NCI-H2196 (cell line): Measurements from ENCODE around the gene ADCY9.
"Not testable (repeated sequence)": the region's sequence is repeated elsewhere in the genome, so short reads cannot be mapped to it uniquely, and the experiment has no call there.

Source experiments
- DNase-seq: peaks from one replicate; lab custom pipeline; 2025; ENCODE audit not compliant: unreplicated experiment; lab: John Stamatoyannopoulos, UW

The ADCY9 gene

DNA sequence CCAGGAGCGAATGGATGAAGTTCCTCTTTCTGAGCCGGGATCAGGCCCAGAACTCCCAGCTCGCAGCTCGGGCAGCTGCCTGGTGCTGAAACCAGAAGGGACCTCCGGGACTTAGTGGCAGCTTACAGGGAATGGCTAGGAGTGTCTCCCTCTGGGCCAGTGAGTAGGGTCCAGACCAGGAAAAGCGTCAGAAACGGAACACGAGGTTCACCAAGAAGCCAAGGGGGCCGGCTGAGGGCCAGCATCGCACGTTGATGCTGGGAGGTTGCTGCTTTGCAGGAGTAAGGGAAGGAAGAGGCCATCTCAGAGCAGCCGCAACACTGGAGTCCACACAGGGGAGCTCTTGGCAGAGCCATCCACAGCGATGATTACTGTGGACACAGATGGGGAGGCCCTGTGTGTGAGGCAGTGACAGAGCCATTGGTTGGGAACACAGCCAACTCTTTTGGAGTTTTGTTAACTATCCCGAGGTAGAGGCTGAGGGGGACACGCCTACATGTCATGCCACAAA is 161.8 kb downstream of the ADCY9 start:
- DNase-seq, result no peak

DNA sequence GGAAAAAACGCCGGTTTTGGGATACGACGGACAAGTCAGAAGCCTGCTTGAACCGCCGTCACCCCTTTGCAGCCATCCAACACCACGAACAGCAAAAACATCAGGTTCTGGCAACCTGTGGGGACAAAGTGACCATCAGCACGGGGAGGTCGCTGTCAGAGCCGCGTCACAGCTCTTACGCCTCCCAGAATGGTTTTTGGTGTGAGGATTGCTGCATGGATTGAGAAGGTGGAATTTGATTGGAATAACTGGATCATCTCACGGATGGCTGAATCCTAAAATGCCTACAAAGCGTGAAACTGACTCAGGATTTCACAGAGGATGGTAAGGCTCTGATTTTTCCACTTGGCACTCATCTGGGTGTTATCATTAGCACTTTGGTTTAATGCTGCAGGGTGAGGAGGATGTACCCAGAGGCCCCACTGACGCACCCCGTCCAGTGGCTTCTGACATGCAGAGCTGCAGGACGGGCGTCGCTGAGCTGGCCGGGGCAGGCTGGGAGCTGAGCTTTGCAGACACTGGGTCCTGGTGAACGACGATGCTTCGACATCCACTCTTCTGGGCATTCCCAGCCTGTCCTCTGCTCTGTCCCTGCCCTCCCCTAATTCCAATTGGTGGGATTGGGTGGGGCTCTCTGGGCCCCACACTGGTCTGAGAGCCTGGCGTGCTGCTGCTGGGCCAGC is 162.4 kb downstream of the ADCY9 start:
- DNase-seq, result no peak

DNA sequence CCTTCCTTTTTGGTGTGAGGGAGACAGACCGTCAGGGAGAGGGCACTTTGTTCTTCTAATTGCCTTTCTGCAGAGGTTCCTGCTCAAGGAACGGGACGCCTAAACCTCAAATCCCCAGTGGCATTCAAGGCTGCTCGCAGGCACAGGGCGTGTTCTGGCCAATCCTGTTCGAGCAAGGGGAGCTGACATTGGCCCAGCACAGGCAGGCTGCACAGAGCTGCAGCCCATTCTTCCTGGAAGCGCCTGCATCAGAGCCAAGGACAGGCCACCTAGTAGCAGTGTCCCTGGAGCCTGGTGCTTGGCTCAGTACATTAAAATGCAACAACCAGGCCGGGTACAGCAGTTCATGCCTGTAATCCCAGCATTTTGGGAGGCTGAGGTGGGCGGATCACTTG is 163.5 kb downstream of the ADCY9 start:
- no peak for DNase-seq

DNA sequence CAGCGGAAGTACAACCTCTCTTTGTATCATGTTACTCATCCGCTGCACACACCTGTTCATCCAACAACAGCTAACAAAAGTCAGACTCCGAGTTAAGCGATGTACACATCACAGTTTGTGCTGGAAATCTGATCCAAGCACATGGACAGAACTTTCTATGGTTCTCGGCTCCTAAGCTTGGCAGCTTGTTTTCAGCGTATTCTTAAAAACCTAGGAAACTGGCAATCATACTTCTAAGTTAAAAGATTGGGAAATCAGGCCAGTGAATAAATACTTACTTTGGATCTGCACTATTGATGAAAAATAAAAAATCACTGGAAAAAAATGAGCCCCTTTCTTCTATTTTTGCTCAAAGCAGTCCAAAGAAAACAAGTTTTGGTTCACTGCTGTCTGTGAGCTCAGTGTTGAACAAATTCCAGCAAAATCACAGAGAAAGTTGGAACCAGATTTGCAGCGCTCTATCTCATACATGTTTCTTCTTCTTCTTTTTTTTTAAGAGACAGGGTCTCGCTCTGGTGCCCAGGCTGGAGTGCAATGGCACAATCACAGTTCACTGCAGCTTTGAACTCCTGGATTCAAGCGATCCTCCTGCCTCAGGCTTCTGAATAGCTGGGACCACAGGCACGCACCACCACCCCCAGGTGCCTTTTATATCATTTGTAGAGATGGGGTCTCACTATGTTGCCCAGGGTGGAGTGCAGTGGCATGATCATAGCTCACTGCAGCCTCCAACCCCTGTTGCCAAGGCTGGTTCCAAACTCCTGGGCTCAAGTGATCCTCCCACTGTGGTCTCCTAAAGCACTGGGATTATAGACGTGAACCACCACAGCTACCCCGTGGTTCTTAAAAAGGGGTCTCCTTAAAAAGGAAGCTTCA is 164.1 kb downstream of the ADCY9 start:
- DNase-seq, result peak; percentile 29

GRCh38 chr16:3951380-3951779 is 164.9 kb downstream of the ADCY9 start:
- not testable (repeated sequence) for DNase-seq

DNA sequence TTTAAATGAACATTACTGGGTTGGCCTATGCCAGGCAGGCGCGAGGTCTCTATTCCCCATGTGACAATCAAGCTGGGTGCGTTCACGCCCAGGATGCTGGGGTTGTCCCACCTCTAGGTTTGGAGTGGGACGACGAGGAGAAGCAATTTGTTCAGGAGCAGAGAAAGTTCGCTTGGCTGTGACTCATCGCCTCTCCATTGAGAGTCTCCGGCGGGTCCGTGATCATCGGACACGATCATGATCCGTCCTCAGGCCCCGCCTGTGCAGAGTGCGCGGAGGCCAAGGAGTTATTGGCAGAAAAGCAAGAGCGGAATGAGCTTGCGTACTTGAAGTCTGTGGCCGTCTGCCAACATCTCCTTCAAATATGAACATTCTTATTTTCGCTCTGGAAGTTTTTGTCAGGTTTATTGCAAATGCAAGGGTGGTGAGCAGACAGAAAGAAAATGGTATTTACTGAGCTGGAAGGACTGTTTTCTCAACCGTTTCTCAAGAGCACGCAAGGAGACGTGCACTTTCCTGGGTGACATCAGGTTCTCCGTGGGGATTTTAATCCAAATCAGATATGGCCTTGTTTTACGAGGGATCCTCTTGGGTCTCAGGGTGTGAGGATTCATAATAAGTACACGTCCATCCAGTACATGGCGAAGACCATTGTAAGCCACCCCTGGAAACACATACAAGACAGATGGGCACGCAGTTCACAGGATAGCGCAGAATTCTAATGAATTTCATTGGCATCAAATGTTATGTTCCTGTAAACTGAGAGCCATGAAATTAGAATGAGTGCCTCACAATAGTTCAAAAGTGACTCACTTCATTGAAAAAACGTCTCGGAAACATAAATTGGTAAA is 165.7 kb downstream of the ADCY9 start:
- DNase-seq, result peak; percentile 62

- no peak for DNase-seq
Measured at GRCh38 chr16:3949946-3950342, 166.3 kb downstream of the ADCY9 start.

DNA sequence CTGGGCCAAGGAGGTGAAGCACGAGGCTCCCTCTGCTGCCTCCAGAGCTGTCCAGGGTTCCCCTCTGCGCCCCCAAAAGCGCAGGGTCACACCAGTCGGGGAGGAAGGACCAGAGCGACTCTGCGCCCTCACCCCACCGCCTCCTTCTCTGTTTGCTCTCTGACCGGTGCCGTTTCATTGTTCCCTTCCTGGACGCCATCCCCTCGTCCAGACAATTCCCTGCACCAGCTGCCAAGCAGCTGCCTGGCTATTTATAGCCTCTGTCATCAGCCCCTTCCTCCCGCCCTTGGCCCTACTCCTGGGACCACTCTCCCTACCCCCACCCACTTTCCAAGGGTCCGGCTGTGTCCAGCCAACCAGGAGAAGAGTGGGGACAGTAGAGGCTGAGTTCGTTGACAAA is 167.0 kb downstream of the ADCY9 start:
- DNase-seq, result no peak

DNA sequence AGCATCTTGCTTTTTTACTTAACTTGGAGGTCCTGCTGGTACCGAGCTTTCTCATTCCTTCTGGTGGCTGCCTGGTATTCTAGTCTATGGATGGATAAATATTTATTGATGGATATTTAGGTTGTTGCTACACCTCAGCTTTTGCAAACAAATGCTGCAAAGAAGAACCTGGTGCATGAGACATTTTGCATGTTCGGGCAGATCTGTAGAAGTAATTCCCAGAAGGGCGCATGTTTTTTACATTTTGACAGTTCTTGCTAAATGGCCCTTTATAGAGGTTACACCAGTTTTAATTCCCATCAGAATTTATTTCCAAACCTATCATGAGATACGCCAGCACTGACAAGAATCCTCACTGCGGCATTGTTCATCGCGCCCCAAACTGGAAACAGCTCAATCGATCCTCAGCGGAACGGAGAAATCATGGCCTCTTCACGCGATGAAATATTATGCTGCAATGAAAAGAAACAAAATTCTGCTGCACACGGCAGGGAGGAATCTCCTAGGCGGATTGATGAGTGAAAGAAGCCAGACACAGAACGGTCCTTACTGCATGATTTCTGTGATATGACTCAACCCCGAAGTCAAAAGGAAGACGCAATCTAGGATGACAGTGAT is 167.8 kb downstream of the ADCY9 start:
- no peak for DNase-seq

GRCh38 chr16:3946604-3947180 is 169.6 kb downstream of the ADCY9 start:
- no peak for DNase-seq

GRCh38 chr16:3945751-3946603 is 170.3 kb downstream of the ADCY9 start:
- DNase-seq, result peak; percentile 73

DNA sequence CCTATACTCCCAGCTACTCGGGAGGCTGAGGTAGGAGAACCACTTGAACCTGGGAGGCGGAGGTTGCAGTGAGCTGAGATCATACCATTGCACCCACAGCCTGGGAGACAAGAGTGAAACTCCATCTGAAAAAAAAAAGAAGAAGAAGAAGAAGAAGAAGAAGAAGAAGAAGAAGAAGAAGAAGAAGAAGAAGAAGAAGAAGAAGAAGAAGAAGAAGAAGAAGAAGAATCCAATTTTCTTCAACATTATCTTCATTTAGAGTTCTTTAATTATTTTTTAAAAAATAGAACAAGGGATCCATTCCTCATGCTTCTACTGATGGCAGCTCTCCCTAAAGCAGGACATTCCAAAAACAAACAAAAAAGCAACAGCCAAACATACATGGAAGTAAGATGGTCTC is 171.8 kb downstream of the ADCY9 start:
- not testable (repeated sequence) for DNase-seq

DNA sequence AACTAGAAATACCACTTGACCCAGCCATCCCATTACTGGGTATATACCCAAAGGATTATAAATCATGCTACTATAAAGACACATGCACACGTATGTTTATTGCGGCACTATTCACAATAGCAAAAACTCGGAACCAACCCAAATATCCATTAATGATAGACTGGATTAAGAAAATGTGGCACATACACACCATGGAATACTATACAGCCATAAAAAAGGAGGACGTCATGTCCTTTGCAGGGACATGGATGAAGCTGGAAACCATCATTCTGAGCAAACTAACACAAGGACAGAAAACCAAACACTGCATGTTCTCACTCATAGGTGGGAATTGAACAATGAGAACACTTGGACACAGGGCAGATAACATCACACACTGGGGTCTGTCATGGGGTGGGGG is 174.1 kb downstream of the ADCY9 start:
- not testable (repeated sequence) for DNase-seq

- DNase-seq, result peak; percentile 30
Measured at GRCh38 chr16:3938843-3939624, 177.2 kb downstream of the ADCY9 start.

- no peak for DNase-seq
Measured at GRCh38 chr16:3938471-3938842, 177.8 kb downstream of the ADCY9 start.

DNA sequence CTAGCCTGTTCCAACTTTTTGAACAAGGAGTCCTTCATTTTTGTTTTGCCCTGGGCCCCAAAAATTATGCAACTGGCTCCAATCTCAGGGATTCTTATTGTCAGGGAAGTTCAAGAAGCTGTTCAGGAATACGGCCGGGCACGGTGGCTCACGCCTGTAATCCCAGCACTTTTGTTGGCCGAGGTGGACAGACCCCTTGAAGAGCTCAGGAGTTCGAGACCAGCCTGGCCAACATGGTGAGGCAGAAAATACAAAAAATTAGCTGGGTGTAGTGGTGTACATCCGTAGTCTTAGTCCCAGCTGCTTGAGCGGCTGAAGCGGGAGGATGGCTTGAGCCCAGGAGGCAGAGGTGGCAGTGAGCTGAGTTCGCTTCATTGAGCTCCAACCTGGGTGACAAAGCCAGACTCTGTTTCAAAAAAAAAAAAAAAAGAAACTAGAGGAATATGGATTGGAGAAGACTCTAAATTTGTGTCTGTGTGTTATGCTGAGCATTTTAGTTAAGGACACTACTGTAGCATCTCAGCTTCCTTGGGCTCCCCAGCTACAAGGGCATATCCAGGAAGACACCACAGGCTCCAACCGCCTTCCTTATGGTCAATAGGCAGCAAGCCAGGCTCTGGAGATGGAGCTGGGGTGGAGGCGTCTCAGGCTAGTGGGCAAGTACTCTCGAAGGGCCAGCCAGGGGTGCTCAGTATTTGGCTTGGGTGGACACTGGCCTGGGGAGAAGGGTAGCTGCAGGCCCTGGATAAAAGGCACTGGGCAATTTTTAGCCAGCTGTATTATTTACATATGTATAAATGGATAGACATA is 179.0 kb downstream of the ADCY9 start:
- no peak for DNase-seq

- no peak for DNase-seq
Measured at GRCh38 chr16:3935921-3936320, 180.3 kb downstream of the ADCY9 start.
